GM18499 (cell line): ENCODE measurements around the gene TSPAN17.
A peak's percentile ranks its signal among the peaks of the same experiment; 100 is the strongest.

Experiments used
- ATAC-seq: cut with Tn5 transposase; IDR thresholded peaks from one replicate; pipeline ENCODE4 v1.9.1; 2021; ENCODE audit warnings: moderate number of reproducible peaks; ENCODE audit not compliant: insufficient read depth, unreplicated experiment

TSPAN17 gene

GRCh38 chr5:176639208-176639607 lies 8.1 kb upstream of the TSPAN17 start:
- no peak for ATAC-seq

GRCh38 chr5:176639981-176640380 lies 7.3 kb upstream of the TSPAN17 start:
- no peak for ATAC-seq

- no peak for ATAC-seq
These were observed 6.7 kb upstream of the TSPAN17 start for GRCh38 chr5:176640616-176641015.

GRCh38 chr5:176642675-176643490 lies 4.4 kb upstream of the TSPAN17 start:
- no peak for ATAC-seq

- no peak for ATAC-seq
These were observed 3.6 kb upstream of the TSPAN17 start for GRCh38 chr5:176643491-176644219.

- no peak for ATAC-seq
These were observed 3.0 kb upstream of the TSPAN17 start for GRCh38 chr5:176644294-176644693.

- ATAC-seq: no peak
These were observed 2.2 kb upstream of the TSPAN17 start for GRCh38 chr5:176644878-176645670.

- ATAC-seq: no peak
These were observed 1.1 kb upstream of the TSPAN17 start for GRCh38 chr5:176646049-176646706.

GRCh38 chr5:176646707-176647029 lies 616 bp upstream of the TSPAN17 start:
- peak; percentile 11 for ATAC-seq

- ATAC-seq: no peak
These were observed 674 bp downstream of the TSPAN17 start for GRCh38 chr5:176647843-176648473.

GRCh38 chr5:176648474-176649194 lies 1.4 kb downstream of the TSPAN17 start:
- no peak for ATAC-seq

GRCh38 chr5:176650354-176650884 lies 3.1 kb downstream of the TSPAN17 start:
- no peak for ATAC-seq

GRCh38 chr5:176651472-176651980 lies 4.2 kb downstream of the TSPAN17 start:
- no peak for ATAC-seq

- ATAC-seq: no peak
These were observed 4.9 kb downstream of the TSPAN17 start for GRCh38 chr5:176652136-176652535.

- no peak for ATAC-seq
These were observed 6.4 kb downstream of the TSPAN17 start for GRCh38 chr5:176653401-176654385.

GRCh38 chr5:176654856-176655255 lies 7.6 kb downstream of the TSPAN17 start:
- no peak for ATAC-seq

- no peak for ATAC-seq
These were observed 9.2 kb downstream of the TSPAN17 start for GRCh38 chr5:176656467-176656990.
